ENCODE measurements around the gene PLB1. TPM values are rescaled to one million over a fixed set of nuclear protein-coding genes. Genes with fewer than 3 reads are reported as not detected.
"Not testable (repeated sequence)": the region's sequence is repeated elsewhere in the genome, so short reads cannot be mapped to it uniquely, and the experiment has no call there.

The PLB1 gene
- total RNA-seq, 2 experiments from 2014 or later: 0.74 to 1.1 TPM

DNA sequence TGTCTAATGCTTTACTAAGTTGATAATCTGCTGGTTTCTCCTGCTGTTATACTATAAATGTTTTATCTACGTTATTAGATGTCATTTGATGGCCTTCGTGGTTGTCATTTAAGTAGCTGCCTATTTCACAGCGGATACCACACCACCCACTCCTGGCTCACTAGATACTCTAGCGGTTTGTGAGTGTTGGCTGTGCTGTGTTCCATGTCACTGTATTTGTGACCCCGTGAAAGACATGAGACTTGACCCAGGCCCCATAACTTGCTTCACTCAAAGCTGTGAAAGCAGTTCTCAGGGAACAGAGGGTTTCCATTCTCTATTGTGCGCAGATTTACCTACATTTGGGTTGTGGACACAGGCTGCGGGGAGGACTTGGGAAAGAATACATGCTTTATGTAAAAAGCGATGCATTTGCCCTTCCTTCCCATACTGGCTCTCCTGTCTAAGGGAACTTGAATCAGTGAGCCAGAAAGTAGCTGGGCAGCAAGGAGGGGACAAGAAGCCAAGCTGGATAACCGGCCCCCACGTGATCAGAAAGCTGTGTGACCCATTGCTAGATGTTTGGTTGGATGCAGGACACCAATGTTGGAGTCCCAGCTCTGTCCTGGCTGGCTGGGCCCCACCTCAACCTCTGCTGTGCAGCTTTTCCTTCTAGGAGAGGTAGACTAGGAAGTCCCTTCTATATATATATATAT is 52.2 kb downstream of the PLB1 start:
- CTCF ChIA-PET: interaction anchor here (0.8 to 2.0 kb wide), 5 partner anchors 11 to 64 kb away, joined by 3 to 13 read pairs (median 3); no protein-coding TSS in a partner anchor
- H3K4me3 Mint-ChIP-seq: no peak overlapping the region
- no peaks in the 10 kb centered on the region for H3K36me3 Mint-ChIP-seq (ENCODE audit: low read depth)
- H3K9me3 Mint-ChIP-seq: no peaks in the 10 kb centered on the region
- POLR2A ChIA-PET: no interaction called here
- H3K27me3 Mint-ChIP-seq: no peaks in the 10 kb centered on the region
- H3K4me1 Mint-ChIP-seq: peaks cover 39% of the 10 kb centered on the region
- DNase-seq: no peak
- no peak overlapping the region for H3K27ac Mint-ChIP-seq

DNA sequence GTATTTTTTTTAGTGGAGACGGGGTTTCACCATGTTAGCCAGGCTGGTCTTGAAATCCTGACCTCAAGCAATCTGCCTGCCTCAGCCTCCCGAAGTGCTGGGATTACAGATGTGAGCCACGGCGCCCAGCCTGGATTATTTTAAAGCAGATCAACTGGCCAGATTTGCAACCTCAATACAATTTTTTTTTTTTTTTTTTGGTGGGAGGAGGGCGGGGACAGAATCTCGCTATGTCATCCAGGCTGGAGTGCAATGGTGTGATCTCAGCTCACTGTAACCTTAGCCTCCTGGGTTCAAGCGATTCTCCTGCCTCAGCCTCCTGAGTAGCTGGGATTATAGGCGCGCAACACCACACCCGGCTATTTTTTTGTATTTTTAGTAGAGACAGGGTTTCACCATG is 54.5 kb downstream of the PLB1 start:
- DNase-seq; H3K36me3 Mint-ChIP-seq (ENCODE audit: low read depth); H3K4me3 Mint-ChIP-seq; H3K9me3 Mint-ChIP-seq; POLR2A ChIA-PET; H3K27ac Mint-ChIP-seq; H3K27me3 Mint-ChIP-seq: not testable (repeated sequence)
- CTCF ChIA-PET: interaction anchor here (1.8 to 2.4 kb wide), 2 partner anchors 10 to 17 kb away, joined by 8 read pairs; no protein-coding TSS in a partner anchor
- H3K4me1 Mint-ChIP-seq: peaks cover 24% of the 10 kb centered on the region

DNA sequence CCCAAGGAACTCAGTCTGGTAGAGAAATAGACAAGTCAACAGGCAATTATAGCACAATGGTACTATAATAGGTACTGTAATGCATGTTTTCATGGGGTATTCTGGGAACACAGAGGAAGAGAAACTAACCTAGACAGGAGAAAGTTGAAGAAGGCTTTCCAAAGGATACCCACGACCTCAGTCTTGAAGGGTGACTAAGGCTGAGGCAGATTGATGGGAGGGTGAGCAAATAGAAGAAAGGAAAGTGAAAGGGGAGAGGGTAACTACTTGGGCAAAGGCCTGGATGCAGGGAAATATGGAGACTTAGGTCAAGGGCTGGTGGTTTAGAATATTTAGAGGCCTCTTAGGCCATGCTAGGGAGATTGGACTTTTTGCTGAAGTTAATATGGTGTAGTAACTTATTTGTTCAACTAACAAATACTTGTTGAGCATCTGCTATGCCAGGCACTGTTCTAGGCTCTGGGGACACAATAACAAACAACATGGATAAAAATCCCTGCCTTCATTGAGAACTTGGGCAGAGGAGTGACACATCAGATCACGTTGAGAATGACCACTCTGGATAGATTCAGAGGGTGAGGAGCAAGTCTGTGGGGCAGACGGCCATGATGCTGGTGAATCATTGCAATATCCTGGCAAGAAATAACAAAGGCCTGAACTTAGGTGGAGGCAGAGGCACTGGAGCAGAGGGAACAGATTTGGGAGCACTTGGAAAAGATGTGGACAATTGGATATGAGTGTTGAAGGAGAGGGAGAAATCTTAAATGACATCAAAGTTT is 56.4 kb downstream of the PLB1 start:
- H3K27me3 Mint-ChIP-seq: no peaks in the 10 kb centered on the region
- no peak overlapping the region for H3K4me3 Mint-ChIP-seq
- DNase-seq: no peak
- POLR2A ChIA-PET: no interaction called here
- peaks cover 9% of the 10 kb centered on the region for H3K4me1 Mint-ChIP-seq
- no peaks in the 10 kb centered on the region for H3K9me3 Mint-ChIP-seq
- no peaks in the 10 kb centered on the region for H3K36me3 Mint-ChIP-seq (ENCODE audit: low read depth)
- CTCF ChIA-PET: no interaction called here
- H3K27ac Mint-ChIP-seq: no peak overlapping the region

DNA sequence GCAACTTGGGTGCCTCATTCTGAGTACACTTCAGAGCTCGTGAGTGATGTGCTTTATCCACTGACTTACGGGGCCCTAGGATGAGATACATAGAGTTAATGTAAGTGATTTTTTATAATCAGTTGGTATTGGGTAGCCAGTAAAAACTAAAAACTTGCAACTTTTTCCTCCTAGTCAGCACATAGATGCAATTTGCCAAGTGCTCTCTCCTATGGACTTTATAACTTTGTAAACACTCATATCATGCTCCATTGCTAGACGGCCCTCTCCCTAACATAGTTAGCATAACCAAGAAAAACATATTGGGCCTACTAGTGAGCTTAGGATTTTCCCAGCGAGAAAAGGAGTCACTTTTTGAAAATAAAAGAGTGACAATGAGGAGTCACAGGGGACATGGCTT is 60.4 kb downstream of the PLB1 start:
- CTCF ChIA-PET: interaction anchor here (0.6 to 3.5 kb wide), 5 partner anchors 11 to 708 kb away, joined by 3 to 32 read pairs (median 3); no protein-coding TSS in a partner anchor
- Mint-ChIP-seq H3K4me3 (no peak overlapping the region), H3K27me3 (no peaks in the 10 kb centered on the region), H3K9me3 (no peaks in the 10 kb centered on the region), H3K4me1 (peaks cover 9% of the 10 kb centered on the region), H3K36me3 (ENCODE audit: low read depth) (no peaks in the 10 kb centered on the region), H3K27ac (no peak overlapping the region)
- no peak for DNase-seq
- POLR2A ChIA-PET: no interaction called here

DNA sequence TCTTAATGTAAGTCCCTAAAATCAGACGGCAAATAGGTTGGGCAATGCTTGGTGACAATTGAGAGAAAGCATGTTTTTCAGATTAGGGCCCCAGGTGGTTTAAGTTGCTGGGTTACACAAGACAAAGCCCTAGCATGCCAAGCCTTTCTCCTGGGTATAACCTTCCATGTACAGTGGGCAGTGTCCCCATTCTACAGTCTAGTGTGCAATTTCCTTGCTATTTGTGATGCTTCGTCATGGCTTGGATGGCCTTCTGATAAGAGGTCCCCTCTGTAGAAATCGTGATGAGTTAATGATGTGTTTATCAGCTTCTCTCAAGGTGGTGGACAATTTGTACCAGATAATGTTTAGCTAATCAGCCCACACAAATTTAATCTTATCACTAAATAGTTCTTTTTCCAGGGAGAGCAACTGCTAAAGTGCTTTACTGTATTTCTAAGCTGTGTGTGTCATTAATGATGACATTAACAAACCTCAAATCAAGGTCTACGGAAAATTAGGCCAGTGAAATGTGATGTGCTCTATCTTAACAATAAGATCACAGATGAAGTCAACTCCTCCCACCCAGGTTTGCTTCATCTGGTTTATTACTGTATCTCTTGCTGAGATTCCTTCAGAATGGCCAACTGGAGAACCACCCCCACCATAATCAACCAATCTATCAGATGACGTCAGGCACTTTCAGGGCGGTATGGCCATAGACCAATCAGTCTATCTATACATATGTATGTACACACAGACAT is 61.7 kb downstream of the PLB1 start:
- peaks cover under 1% of the 10 kb centered on the region for H3K27me3 Mint-ChIP-seq
- ChIA-PET CTCF (interaction anchor here (0.6 to 3.5 kb wide), 3 partner anchors 9 to 439 kb away, joined by 3 to 32 read pairs (median 4); no protein-coding TSS in a partner anchor), POLR2A (no interaction called here)
- no peak for DNase-seq
- no peak overlapping the region for H3K27ac Mint-ChIP-seq
- no peaks in the 10 kb centered on the region for H3K9me3 Mint-ChIP-seq
- peaks cover under 1% of the 10 kb centered on the region for H3K4me1 Mint-ChIP-seq
- no peak overlapping the region for H3K4me3 Mint-ChIP-seq
- H3K36me3 Mint-ChIP-seq (ENCODE audit: low read depth): no peaks in the 10 kb centered on the region

DNA sequence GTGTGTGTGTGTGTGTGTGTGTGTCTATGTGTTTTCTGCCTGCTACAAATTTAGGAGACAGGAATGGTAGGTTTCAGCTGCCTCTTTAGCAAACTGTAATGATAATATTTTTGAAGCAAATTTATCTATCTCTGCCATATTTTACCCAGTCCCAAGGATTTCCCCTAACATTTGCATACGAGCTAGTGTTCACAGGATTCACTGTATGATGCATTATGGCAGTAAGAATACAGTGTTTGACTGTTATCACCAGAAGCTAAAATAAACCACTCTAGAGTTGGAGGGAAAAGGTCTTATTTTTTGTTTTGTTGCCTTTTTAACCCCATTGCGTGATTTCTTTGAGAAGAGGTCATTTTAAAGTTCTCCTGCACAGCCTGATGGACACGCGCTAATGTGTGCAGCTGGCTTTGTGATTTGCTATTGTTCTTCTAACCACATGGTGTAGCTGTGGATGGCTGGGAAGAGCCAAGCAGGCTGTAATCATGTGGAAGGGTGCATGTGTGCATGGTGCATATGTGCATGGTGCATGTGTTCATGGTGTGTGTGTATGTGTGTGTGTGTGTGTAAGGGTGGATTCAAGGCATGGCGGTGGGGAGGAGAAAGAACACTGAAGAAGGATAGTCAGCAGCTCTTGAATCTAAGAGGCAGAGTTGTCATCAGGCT is 62.4 kb downstream of the PLB1 start:
- no peaks in the 10 kb centered on the region for H3K9me3 Mint-ChIP-seq

DNA sequence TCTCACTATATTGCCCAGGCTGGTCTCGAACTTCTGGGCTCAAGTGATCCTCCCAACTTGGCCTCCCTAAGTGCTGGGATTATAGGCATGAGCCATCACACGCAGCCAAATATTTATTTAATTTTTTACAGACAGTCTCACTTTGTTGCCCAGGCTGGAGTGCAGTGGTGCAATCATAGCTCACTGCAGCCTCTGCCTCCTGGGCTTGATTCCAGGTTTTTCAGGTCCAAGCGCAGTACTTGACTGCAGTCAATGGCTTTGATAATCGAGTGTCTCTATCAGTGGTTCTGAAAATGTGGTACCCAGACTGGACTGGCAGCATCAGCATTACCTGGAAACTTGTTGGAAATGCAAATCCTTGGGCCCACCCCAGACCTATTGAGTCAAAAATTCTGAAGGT is 63.1 kb downstream of the PLB1 start:
- ChIA-PET CTCF (interaction anchor here (0.7 to 3.5 kb wide), 2 partner anchors 8 to 12 kb away, joined by 3 to 32 read pairs; no protein-coding TSS in a partner anchor), POLR2A (no interaction called here)
- DNase-seq: no peak
- Mint-ChIP-seq H3K4me1 (peaks cover 2% of the 10 kb centered on the region), H3K4me3 (no peak overlapping the region), H3K9me3 (no peaks in the 10 kb centered on the region), H3K27me3 (peaks cover 2% of the 10 kb centered on the region), H3K36me3 (ENCODE audit: low read depth) (no peaks in the 10 kb centered on the region), H3K27ac (no peak overlapping the region)

More for the DNA sequence above, 62.4 kb downstream of the PLB1 start:
- no peak overlapping the region for H3K4me3 Mint-ChIP-seq
- H3K36me3 Mint-ChIP-seq (ENCODE audit: low read depth): no peaks in the 10 kb centered on the region
- no peak for DNase-seq
- CTCF ChIA-PET: interaction anchor here (0.6 to 3.5 kb wide), 4 partner anchors 9 to 439 kb away, joined by 3 to 32 read pairs (median 4); no protein-coding TSS in a partner anchor
- H3K4me1 Mint-ChIP-seq: peaks cover 2% of the 10 kb centered on the region
- no peak overlapping the region for H3K27ac Mint-ChIP-seq
- POLR2A ChIA-PET: no interaction called here
- peaks cover 2% of the 10 kb centered on the region for H3K27me3 Mint-ChIP-seq

DNA sequence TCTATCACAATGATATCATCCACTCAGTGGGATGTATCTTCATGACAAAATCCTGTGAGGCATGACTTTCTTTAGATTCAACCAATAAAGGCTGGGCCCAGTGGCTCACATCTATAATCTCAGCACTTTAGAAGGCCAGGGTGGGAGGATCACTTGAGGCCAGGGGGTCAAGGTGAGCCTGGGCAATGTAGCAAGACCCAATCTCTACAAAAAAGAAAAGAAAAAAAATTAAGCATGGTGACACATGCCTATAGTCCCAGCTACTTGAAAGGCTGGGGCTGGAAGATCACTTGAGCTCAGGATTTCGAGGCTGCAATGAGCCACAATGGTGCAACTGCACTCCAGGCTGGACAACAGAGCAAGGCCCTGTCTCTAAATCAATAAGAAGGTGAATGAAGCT is 68.0 kb downstream of the PLB1 start:
- ChIA-PET CTCF (interaction anchor here (0.6 to 1.1 kb wide), 3 partner anchors 16 to 71 kb away, joined by 3 to 6 read pairs (median 3); no protein-coding TSS in a partner anchor), POLR2A (no interaction called here)
- no peak for DNase-seq
- peaks cover 6% of the 10 kb centered on the region for H3K27me3 Mint-ChIP-seq
- no peak overlapping the region for H3K4me3 Mint-ChIP-seq
- H3K27ac Mint-ChIP-seq: no peak overlapping the region
- peaks cover 30% of the 10 kb centered on the region for H3K4me1 Mint-ChIP-seq
- no peaks in the 10 kb centered on the region for H3K9me3 Mint-ChIP-seq
- H3K36me3 Mint-ChIP-seq (ENCODE audit: low read depth): peaks cover 1% of the 10 kb centered on the region

DNA sequence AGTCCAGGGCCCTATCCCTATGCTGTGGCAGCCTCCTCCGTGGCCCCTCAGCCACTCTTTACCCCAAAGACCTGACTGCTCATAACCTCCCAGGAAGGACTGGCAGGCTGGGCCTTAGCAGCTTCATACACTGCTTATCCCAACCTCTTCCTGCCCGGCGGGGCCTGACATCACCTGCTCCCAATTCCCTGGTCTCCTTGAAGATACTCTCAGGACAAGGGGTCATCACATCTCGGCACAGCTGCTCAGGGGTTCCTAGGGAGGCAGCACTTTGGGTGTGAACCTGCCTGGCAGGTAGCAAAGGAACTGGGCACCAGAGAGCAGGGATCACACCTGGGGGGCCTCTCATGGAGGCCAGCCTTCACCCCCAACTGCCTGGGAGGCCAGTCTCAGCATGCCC is 68.5 kb downstream of the PLB1 start:
- POLR2A ChIA-PET: no interaction called here
- Mint-ChIP-seq H3K4me1 (peaks cover 30% of the 10 kb centered on the region), H3K27me3 (peaks cover 7% of the 10 kb centered on the region), H3K9me3 (peaks cover 2% of the 10 kb centered on the region), H3K27ac (no peak overlapping the region), H3K36me3 (ENCODE audit: low read depth) (peaks cover 3% of the 10 kb centered on the region), H3K4me3 (no peak overlapping the region)
- no peak for DNase-seq
- CTCF ChIA-PET: interaction anchor here (0.6 to 1.1 kb wide), 3 partner anchors 16 to 72 kb away, joined by 3 to 6 read pairs (median 3); no protein-coding TSS in a partner anchor

DNA sequence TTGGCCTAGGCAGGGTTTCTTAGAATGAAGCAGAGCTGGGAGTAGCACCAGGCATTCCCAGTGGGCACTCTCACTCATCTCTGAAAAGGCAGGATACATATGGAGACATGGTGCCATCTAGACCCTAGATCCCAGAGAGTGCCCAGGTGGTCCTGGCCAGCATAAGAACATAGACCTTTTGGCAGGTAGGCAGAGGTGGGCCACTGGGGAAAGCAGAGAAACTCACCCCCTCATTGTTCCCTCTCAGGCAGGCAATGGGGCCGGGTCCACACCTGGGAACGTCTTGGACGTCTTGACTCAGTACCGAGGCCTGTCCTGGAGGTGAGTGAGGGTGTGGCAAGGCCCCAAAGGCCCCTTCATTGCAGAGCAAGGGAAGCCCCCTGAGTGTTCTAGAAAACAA is 69.2 kb downstream of the PLB1 start:
- H3K27ac Mint-ChIP-seq: peak overlapping the region; percentile 68
- ChIA-PET CTCF (interaction anchor here (0.9 to 4.3 kb wide), 3 partner anchors 8 to 189 kb away, joined by 3 to 32 read pairs (median 3); no protein-coding TSS in a partner anchor), POLR2A (no interaction called here)
- H3K9me3 Mint-ChIP-seq: peaks cover 2% of the 10 kb centered on the region
- peaks cover 7% of the 10 kb centered on the region for H3K27me3 Mint-ChIP-seq
- no peak overlapping the region for H3K4me3 Mint-ChIP-seq
- H3K4me1 Mint-ChIP-seq: peaks cover 30% of the 10 kb centered on the region
- peaks cover 3% of the 10 kb centered on the region for H3K36me3 Mint-ChIP-seq (ENCODE audit: low read depth)
- no peak for DNase-seq

DNA sequence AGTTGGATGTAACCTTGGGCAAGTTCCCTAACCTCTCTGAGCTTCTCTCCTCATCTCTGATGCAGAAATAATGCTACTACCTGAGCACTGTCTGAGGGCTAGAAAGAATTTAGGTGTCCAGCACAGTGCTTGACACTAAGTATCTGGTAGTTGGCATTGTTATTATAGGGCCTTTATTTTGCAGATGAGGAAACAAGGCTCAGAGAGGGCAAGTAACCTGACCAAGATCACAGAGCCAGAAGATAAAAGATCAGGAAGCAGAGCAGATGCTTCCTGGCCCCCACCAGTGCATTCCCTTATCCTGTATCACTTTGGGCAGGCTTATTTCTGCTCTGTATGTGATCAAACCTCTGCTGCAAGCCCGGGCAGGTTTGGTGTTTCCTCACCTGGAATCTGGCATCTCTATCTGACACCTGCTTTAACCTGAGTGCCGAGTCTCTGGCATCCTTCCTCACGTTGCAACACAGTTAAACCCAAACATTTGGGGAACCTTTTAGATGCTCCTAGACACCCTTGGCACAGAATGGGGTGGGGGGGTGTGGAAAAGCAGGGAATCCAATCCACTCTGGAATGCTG is 69.9 kb downstream of the PLB1 start:
- Mint-ChIP-seq H3K9me3 (peaks cover 3% of the 10 kb centered on the region), H3K27ac (peak overlapping the region; percentile 86), H3K27me3 (peaks cover 7% of the 10 kb centered on the region), H3K4me1 (peaks cover 30% of the 10 kb centered on the region), H3K4me3 (peak overlapping the region; percentile 90), H3K36me3 (ENCODE audit: low read depth) (peaks cover 3% of the 10 kb centered on the region)
- ChIA-PET CTCF (interaction anchor here (0.7 to 4.3 kb wide), 35 partner anchors 8 to 371 kb away, joined by 3 to 61 read pairs (median 5); partner anchors contain the start of genes PPP1CB and SPDYA), POLR2A (no interaction called here)
- no peak for DNase-seq
